ENCODE data around the gene KIAA1217. TPM values are rescaled to one million over a fixed set of nuclear protein-coding genes. Genes with fewer than 3 reads are reported as not detected.

The KIAA1217 gene
- total RNA-seq, 1 experiment from 2014 or later = 171 TPM

- Histone ChIP-seq H3K27me3 (replicated peaks; ENCODE audit: control insufficient read depth, insufficient read depth, low read length) (no peaks in the 10 kb centered on the region), H3K36me3 (ENCODE audit: control insufficient read depth, insufficient read depth, low read length) (peaks cover 1% of the 10 kb centered on the region; the same call in 1 of the 2 replicates), H3K4me1 (no peaks in the 10 kb centered on the region), H3K9me3 (no peaks in the 10 kb centered on the region), H3K4me3 (ENCODE audit: low read depth, low read length) (no peak overlapping the region)
- CTCF ChIA-PET = interaction anchor here (0.6 kb wide), 1 partner anchor 56 kb away, joined by 5 read pairs; no protein-coding TSS in a partner anchor
- POLR2A ChIA-PET = no interaction called here
- BruUV-seq (replicated peaks) = no TSS peak
- Mint-ChIP-seq H3K9me3 (ENCODE audit: unreplicated experiment) (no peaks in the 10 kb centered on the region), H3K27me3 (ENCODE audit: insufficient read depth, unreplicated experiment) (no peaks in the 10 kb centered on the region), H3K36me3 (ENCODE audit: insufficient read depth, unreplicated experiment) (peaks cover 43% of the 10 kb centered on the region), H3K27ac (ENCODE audit: unreplicated experiment) (no peak overlapping the region), H3K4me3 (ENCODE audit: unreplicated experiment) (no peak overlapping the region), H3K4me1 (ENCODE audit: low read depth, unreplicated experiment) (peaks cover 6% of the 10 kb centered on the region)
- DNase-seq = no peak
- intact Hi-C loops (cut with micrococcal nuclease; ENCODE audit: unreplicated experiment) = no loop called here
- TF ChIP-seq CTCF (IDR thresholded peaks at IDR 0.05; ENCODE audit: insufficient read depth in 1 of 2, low read depth in 1 of 2, low read length in 1 of 2, severe bottlenecking in 1 of 2, unreplicated experiment in 1 of 2) = no peak
Observed at GRCh38 chr10:24307696-24308485, 99.0 kb downstream of the KIAA1217 start.

GRCh38 chr10:24310104-24310503 is 101.2 kb downstream of the KIAA1217 start:
- ChIA-PET CTCF (no interaction called here), POLR2A (no interaction called here)
- Mint-ChIP-seq H3K36me3 (ENCODE audit: insufficient read depth, unreplicated experiment) (peaks cover 39% of the 10 kb centered on the region), H3K4me1 (ENCODE audit: low read depth, unreplicated experiment) (peaks cover 6% of the 10 kb centered on the region), H3K9me3 (ENCODE audit: unreplicated experiment) (no peaks in the 10 kb centered on the region), H3K4me3 (ENCODE audit: unreplicated experiment) (no peak overlapping the region), H3K27ac (ENCODE audit: unreplicated experiment) (no peak overlapping the region), H3K27me3 (ENCODE audit: insufficient read depth, unreplicated experiment) (no peaks in the 10 kb centered on the region)
- no peak for DNase-seq
- Histone ChIP-seq H3K36me3 (ENCODE audit: control insufficient read depth, insufficient read depth, low read length) (no peaks in the 10 kb centered on the region), H3K9me3 (no peaks in the 10 kb centered on the region), H3K4me3 (ENCODE audit: low read depth, low read length) (no peak overlapping the region), H3K27me3 (replicated peaks; ENCODE audit: control insufficient read depth, insufficient read depth, low read length) (no peaks in the 10 kb centered on the region), H3K4me1 (no peaks in the 10 kb centered on the region)
- TF ChIP-seq CTCF (IDR thresholded peaks at IDR 0.05; ENCODE audit: insufficient read depth in 1 of 2, low read depth in 1 of 2, low read length in 1 of 2, severe bottlenecking in 1 of 2, unreplicated experiment in 1 of 2) = no peak
- no TSS peak for BruUV-seq (replicated peaks)
- intact Hi-C loops (cut with micrococcal nuclease; ENCODE audit: unreplicated experiment) = no loop called here

- H3K4me1 ChIP-seq = no peaks in the 10 kb centered on the region
- POLR2A ChIA-PET = interaction anchor here (0.7 kb wide), 1 partner anchor 14 kb away, joined by 5 read pairs; no protein-coding TSS in a partner anchor
- no peaks in the 10 kb centered on the region for H3K36me3 ChIP-seq (ENCODE audit: control insufficient read depth, insufficient read depth, low read length)
- no peak for DNase-seq
- H3K27ac Mint-ChIP-seq (ENCODE audit: unreplicated experiment) = no peak overlapping the region
- no peaks in the 10 kb centered on the region for H3K27me3 ChIP-seq (replicated peaks; ENCODE audit: control insufficient read depth, insufficient read depth, low read length)
- H3K4me3 ChIP-seq (ENCODE audit: low read depth, low read length) = no peak overlapping the region
- peaks cover 40% of the 10 kb centered on the region for H3K36me3 Mint-ChIP-seq (ENCODE audit: insufficient read depth, unreplicated experiment)
- no TSS peak for BruUV-seq (replicated peaks)
- intact Hi-C loops (cut with micrococcal nuclease; ENCODE audit: unreplicated experiment) = no loop called here
- H3K9me3 Mint-ChIP-seq (ENCODE audit: unreplicated experiment) = no peaks in the 10 kb centered on the region
- peaks cover 6% of the 10 kb centered on the region for H3K4me1 Mint-ChIP-seq (ENCODE audit: low read depth, unreplicated experiment)
- TF ChIP-seq CTCF (IDR thresholded peaks at IDR 0.05; ENCODE audit: insufficient read depth in 1 of 2, low read depth in 1 of 2, low read length in 1 of 2, severe bottlenecking in 1 of 2, unreplicated experiment in 1 of 2) = no peak
- no peak overlapping the region for H3K4me3 Mint-ChIP-seq (ENCODE audit: unreplicated experiment)
- H3K9me3 ChIP-seq = no peaks in the 10 kb centered on the region
- CTCF ChIA-PET = no interaction called here
- H3K27me3 Mint-ChIP-seq (ENCODE audit: insufficient read depth, unreplicated experiment) = no peaks in the 10 kb centered on the region
Observed at GRCh38 chr10:24311888-24312287, 103.0 kb downstream of the KIAA1217 start.

Measured in Caco-2 (cell line).